ENCODE data around the gene MCTP2. TPM values are rescaled to one million over a fixed set of nuclear protein-coding genes. Genes with fewer than 3 reads are reported as not detected.
A peak's percentile ranks its signal among the peaks of the same experiment; 100 is the strongest.

Gene MCTP2
- total and polyA plus RNA-seq, 2 experiments from 2014 or later, result 8.1 to 23.3 TPM

- TF ChIP-seq EZH2phosphoT487 (IDR thresholded peaks at IDR 0.05; ENCODE audit: low read depth, severe bottlenecking, unreplicated experiment), result no peak
- TF ChIP-seq EZH2 (IDR thresholded peaks at IDR 0.05; ENCODE audit: borderline replicate concordance), result no peak
- TF ChIP-seq, protein P1, sequence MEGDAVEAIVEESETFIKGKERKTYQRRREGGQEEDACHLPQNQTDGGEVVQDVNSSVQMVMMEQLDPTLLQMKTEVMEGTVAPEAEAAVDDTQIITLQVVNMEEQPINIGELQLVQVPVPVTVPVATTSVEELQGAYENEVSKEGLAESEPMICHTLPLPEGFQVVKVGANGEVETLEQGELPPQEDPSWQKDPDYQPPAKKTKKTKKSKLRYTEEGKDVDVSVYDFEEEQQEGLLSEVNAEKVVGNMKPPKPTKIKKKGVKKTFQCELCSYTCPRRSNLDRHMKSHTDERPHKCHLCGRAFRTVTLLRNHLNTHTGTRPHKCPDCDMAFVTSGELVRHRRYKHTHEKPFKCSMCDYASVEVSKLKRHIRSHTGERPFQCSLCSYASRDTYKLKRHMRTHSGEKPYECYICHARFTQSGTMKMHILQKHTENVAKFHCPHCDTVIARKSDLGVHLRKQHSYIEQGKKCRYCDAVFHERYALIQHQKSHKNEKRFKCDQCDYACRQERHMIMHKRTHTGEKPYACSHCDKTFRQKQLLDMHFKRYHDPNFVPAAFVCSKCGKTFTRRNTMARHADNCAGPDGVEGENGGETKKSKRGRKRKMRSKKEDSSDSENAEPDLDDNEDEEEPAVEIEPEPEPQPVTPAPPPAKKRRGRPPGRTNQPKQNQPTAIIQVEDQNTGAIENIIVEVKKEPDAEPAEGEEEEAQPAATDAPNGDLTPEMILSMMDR (IDR thresholded peaks at IDR 0.05; ENCODE audit: poor library complexity), result no peak
- H3K36me3 ChIP-seq (replicated peaks; ENCODE audit: insufficient read depth, low read depth), result no peaks in the 10 kb centered on the region
- H3K79me2 ChIP-seq, result no peaks in the 10 kb centered on the region
- H3K4me1 ChIP-seq (ENCODE audit: insufficient read depth), result no peaks in the 10 kb centered on the region
- H3K4me2 ChIP-seq, result no peak overlapping the region
- H3K4me3 ChIP-seq, result no peak overlapping the region
- H2AFZ ChIP-seq, result no peak overlapping the region
- no peaks in the 10 kb centered on the region for H4K20me1 ChIP-seq (ENCODE audit: insufficient read depth, poor library complexity, severe bottlenecking)
- DNase-seq (ENCODE audit: low spot score), result no peak
- 89% methylated on average over 1 of the region's 1 CpG for WGBS (ENCODE audit: low lambda C conversion rate, missing lambda C conversion rate)
- no peak overlapping the region for H3K27ac ChIP-seq
- no peaks in the 10 kb centered on the region for H3K9me3 ChIP-seq (ENCODE audit: low read depth)
- H3K9me2 ChIP-seq (replicated peaks; ENCODE audit: insufficient read depth), result no peaks in the 10 kb centered on the region
- H3K27me3 ChIP-seq, result no peaks in the 10 kb centered on the region
These were observed 59.4 kb downstream of the MCTP2 start for GRCh38 chr15:94290730-94291129.

DNA sequence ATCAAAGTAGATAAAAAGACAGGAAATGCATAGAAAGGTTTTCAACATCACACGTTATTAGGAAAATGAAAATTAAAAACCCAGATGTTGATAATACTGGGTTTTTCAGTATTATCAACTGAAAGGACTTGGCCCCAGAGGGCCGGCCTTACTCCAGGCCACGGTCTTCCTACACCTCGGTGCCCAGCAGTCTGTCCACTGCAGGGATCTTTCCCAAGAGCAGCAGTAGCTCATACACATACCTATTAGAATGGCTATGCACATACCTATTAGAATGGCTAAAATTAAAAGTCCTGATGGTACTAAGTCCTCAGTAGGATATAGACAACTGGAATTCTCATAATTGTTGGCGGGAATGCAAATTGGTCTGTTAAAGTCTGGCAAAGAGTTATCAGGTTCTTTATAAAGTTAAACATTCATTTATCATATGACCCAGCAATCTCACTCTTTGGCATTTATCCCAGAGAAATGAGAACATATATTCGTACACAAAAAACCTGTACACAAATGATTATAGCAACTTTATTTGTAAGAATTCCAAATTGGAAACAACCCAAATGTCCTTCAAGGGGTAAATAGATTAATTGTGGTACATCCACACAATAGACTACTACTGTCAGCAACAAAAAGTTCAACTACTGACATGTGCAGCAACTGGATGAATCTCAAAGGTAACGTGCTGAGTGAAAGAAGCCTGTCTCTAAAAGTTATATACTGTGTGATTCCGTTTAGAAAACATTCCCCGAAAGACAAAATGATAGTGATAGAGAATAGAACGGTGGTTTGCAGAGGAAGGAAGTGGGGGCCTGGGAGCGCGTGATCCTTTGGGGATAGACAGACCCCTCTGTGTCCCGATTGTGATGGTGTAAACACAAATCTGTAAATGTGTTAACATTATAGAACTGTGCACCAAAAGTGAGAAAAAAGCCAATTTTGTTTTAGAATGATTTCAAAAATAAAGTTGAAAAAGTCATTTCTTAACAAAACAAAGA, 62.3 kb downstream of the MCTP2 start:
- TF ChIP-seq EZH2phosphoT487 (IDR thresholded peaks at IDR 0.05; ENCODE audit: low read depth, severe bottlenecking, unreplicated experiment) (no peak), EZH2 (IDR thresholded peaks at IDR 0.05; ENCODE audit: borderline replicate concordance) (no peak)
- TF ChIP-seq, protein P1 (IDR thresholded peaks at IDR 0.05; ENCODE audit: poor library complexity), result no peak
- Histone ChIP-seq H3K4me3 (no peak overlapping the region), H3K27ac (peak overlapping the region; percentile 53), H3K4me2 (no peak overlapping the region), H3K4me1 (ENCODE audit: insufficient read depth) (no peaks in the 10 kb centered on the region), H3K9me2 (replicated peaks; ENCODE audit: insufficient read depth) (no peaks in the 10 kb centered on the region), H3K36me3 (replicated peaks; ENCODE audit: insufficient read depth, low read depth) (no peaks in the 10 kb centered on the region), H3K9me3 (ENCODE audit: low read depth) (no peaks in the 10 kb centered on the region), H3K79me2 (no peaks in the 10 kb centered on the region), H3K27me3 (no peaks in the 10 kb centered on the region), H2AFZ (no peak overlapping the region), H4K20me1 (ENCODE audit: insufficient read depth, poor library complexity, severe bottlenecking) (no peaks in the 10 kb centered on the region)
- no peak for DNase-seq (ENCODE audit: low spot score)
- WGBS (ENCODE audit: low lambda C conversion rate, missing lambda C conversion rate), result 85% methylated on average over 13 of the region's 13 CpGs

- H3K9me2 ChIP-seq (replicated peaks; ENCODE audit: insufficient read depth), result no peaks in the 10 kb centered on the region
- H3K27ac ChIP-seq, result no peak overlapping the region
- no peak for DNase-seq (ENCODE audit: low spot score)
- H2AFZ ChIP-seq, result no peak overlapping the region
- no peaks in the 10 kb centered on the region for H3K27me3 ChIP-seq
- H3K4me1 ChIP-seq (ENCODE audit: insufficient read depth), result no peaks in the 10 kb centered on the region
- TF ChIP-seq EZH2 (IDR thresholded peaks at IDR 0.05; ENCODE audit: borderline replicate concordance) (no peak), EZH2phosphoT487 (IDR thresholded peaks at IDR 0.05; ENCODE audit: low read depth, severe bottlenecking, unreplicated experiment) (no peak)
- TF ChIP-seq, protein P1 (IDR thresholded peaks at IDR 0.05; ENCODE audit: poor library complexity), result no peak
- H3K4me3 ChIP-seq, result no peak overlapping the region
- no peak overlapping the region for H3K4me2 ChIP-seq
- WGBS (ENCODE audit: low lambda C conversion rate, missing lambda C conversion rate), result 68% methylated on average over 1 of the region's 1 CpG
- no peaks in the 10 kb centered on the region for H3K79me2 ChIP-seq
- no peaks in the 10 kb centered on the region for H3K36me3 ChIP-seq (replicated peaks; ENCODE audit: insufficient read depth, low read depth)
- H4K20me1 ChIP-seq (ENCODE audit: insufficient read depth, poor library complexity, severe bottlenecking), result no peaks in the 10 kb centered on the region
- H3K9me3 ChIP-seq (ENCODE audit: low read depth), result no peaks in the 10 kb centered on the region
These were observed 63.2 kb downstream of the MCTP2 start for GRCh38 chr15:94294556-94294955.
